NCI-H1092 (cell line): Measurements from ENCODE around the gene ASPG.

Experiments used
- DNase-seq: peaks from one replicate; lab custom pipeline; 2025; lab: John Stamatoyannopoulos, UW

Gene ASPG

GRCh38 chr14:104116288-104116755, 30.8 kb downstream of the ASPG start:
- DNase-seq, result no peak

GRCh38 chr14:104116756-104117340, 31.3 kb downstream of the ASPG start:
- no peak for DNase-seq

GRCh38 chr14:104117341-104118005, 32.0 kb downstream of the ASPG start:
- no peak for DNase-seq

GRCh38 chr14:104118006-104118844, 32.7 kb downstream of the ASPG start:
- DNase-seq, result no peak

- DNase-seq, result no peak
These were observed 33.6 kb downstream of the ASPG start for GRCh38 chr14:104119119-104119487.

GRCh38 chr14:104119488-104120251, 34.2 kb downstream of the ASPG start:
- DNase-seq, result no peak

- DNase-seq, result no peak
These were observed 34.8 kb downstream of the ASPG start for GRCh38 chr14:104120281-104120741.

- DNase-seq, result no peak
These were observed 35.6 kb downstream of the ASPG start for GRCh38 chr14:104121142-104121541.

- no peak for DNase-seq
These were observed 38.4 kb downstream of the ASPG start for GRCh38 chr14:104123879-104124278.

- no peak for DNase-seq
These were observed 39.5 kb downstream of the ASPG start for GRCh38 chr14:104125011-104125410.

GRCh38 chr14:104126753-104127152, 41.3 kb downstream of the ASPG start:
- no peak for DNase-seq

- no peak for DNase-seq
These were observed 43.5 kb downstream of the ASPG start for GRCh38 chr14:104128981-104129380.

GRCh38 chr14:104129556-104129955, 44.1 kb downstream of the ASPG start:
- DNase-seq, result no peak

- peak; percentile 89 for DNase-seq
These were observed 45.6 kb downstream of the ASPG start for GRCh38 chr14:104130974-104131651.

- DNase-seq, result no peak
These were observed 46.6 kb downstream of the ASPG start for GRCh38 chr14:104131968-104132732.

GRCh38 chr14:104132981-104133380, 47.5 kb downstream of the ASPG start:
- DNase-seq, result no peak

GRCh38 chr14:104133496-104133895, 48.0 kb downstream of the ASPG start:
- DNase-seq, result no peak

GRCh38 chr14:104134061-104134965, 48.8 kb downstream of the ASPG start:
- no peak for DNase-seq

GRCh38 chr14:104135121-104135903, 49.8 kb downstream of the ASPG start:
- DNase-seq, result no peak
